Activated naive CD4-positive, alpha-beta T cell treated with anti-CD3 and anti-CD28 coated beads, Interleukin-2, amount 10 ng/mL, durations not matched to agents 7 days and 5 days (primary cell): ENCODE data around the gene AFF3.

ENCODE experiments used
- CTCF ChIA-PET: fragments of 350-600 bp; sonication (Branson Sonifier 250); formaldehyde crosslinking; loops from one replicate; lab custom pipeline; 2021; ENCODE audit warnings: antibody characterized with exemption; lab: Charles Lee
- DNase-seq: peaks from one replicate; pipeline ENCODE4 v3.0.0-alpha.2; 2020
- H3K27ac Mint-ChIP-seq: one replicate; pipeline ENCODE4 v1.8.0; 2021; ENCODE audit warnings: mild to moderate bottlenecking, moderate library complexity, mixed read lengths
- H3K27me3 Mint-ChIP-seq: one replicate; pipeline ENCODE4 v1.8.0; 2021; ENCODE audit warnings: mild to moderate bottlenecking, mixed read lengths
- H3K36me3 Mint-ChIP-seq: one replicate; pipeline ENCODE4 v1.8.0; 2021; ENCODE audit warnings: mixed read lengths
- H3K4me1 Mint-ChIP-seq: one replicate; pipeline ENCODE4 v1.8.0; 2021; ENCODE audit warnings: mixed read lengths
- H3K4me3 Mint-ChIP-seq: one replicate; pipeline ENCODE4 v1.8.0; 2021; ENCODE audit warnings: mild to moderate bottlenecking, moderate library complexity, mixed read lengths
- H3K9me3 Mint-ChIP-seq: one replicate; pipeline ENCODE4 v1.8.0; 2021; ENCODE audit warnings: mixed read lengths

Gene AFF3

DNA sequence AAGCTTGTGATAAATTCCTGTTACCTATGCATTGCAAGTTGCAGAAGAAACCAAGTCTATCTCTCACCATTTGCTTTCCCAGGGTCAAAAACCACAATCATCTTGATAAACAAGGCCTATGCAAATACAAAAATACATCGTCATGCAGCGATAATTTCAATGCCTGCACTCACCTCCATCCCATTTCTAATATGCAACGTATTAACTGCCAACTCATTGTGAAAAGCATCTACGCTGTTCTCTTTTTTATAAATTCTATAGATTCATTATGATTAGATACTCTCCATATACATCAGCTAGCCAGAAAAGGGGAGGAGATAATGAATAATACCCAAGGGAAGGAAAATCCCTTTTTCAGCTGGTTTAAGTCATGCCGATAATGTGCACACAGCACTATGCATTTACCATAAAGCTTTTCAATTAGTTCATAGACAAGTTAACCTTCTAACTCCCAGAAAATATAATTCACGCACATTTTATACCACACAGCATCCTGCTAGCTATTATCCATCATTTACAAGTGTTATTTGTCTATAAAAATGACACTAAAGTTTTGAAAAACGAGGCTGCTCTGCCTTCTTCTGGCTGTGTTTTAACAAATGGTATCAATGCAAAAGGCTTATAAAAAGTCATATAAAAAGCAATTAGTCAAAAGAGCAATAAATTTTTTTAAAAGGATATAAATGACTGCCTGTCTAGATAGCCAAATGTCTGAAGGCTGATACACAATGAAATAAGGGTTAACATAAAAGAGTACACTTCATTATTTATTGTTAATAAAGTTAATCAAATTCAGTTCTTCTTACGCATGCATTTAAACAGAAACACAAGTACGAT is 77.6 kb downstream of the AFF3 start:
- no peak overlapping the region for H3K4me3 Mint-ChIP-seq
- peaks cover 7% of the 10 kb centered on the region for H3K36me3 Mint-ChIP-seq
- CTCF ChIA-PET, result no interaction called here
- peaks cover 15% of the 10 kb centered on the region for H3K4me1 Mint-ChIP-seq
- peaks cover 6% of the 10 kb centered on the region for H3K27me3 Mint-ChIP-seq
- H3K27ac Mint-ChIP-seq, result no peak overlapping the region
- DNase-seq, result no peak
- H3K9me3 Mint-ChIP-seq, result peaks cover 3% of the 10 kb centered on the region

DNA sequence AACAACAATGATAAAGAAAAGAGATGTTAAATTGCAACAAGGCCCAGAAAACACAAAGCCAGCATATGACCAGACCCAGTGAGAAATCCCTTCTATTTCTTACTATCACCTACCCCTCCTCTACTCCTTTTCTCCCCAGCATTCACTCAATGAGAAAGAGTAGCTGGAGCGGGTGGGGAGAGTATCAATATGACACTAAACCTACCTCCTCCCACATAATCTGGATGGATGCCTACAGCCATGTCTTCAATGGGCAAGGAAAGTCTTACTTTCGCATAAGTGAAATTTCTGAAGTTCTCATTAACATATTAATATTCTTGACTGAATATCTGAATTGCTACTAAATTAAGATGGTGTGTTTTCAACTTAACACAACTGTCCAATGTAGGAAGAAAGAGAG is 78.2 kb downstream of the AFF3 start:
- no peak overlapping the region for H3K27ac Mint-ChIP-seq
- peaks cover 22% of the 10 kb centered on the region for H3K4me1 Mint-ChIP-seq
- H3K27me3 Mint-ChIP-seq, result peaks cover 6% of the 10 kb centered on the region
- peaks cover 3% of the 10 kb centered on the region for H3K9me3 Mint-ChIP-seq
- no peak for DNase-seq
- CTCF ChIA-PET, result no interaction called here
- no peak overlapping the region for H3K4me3 Mint-ChIP-seq
- peaks cover 7% of the 10 kb centered on the region for H3K36me3 Mint-ChIP-seq

DNA sequence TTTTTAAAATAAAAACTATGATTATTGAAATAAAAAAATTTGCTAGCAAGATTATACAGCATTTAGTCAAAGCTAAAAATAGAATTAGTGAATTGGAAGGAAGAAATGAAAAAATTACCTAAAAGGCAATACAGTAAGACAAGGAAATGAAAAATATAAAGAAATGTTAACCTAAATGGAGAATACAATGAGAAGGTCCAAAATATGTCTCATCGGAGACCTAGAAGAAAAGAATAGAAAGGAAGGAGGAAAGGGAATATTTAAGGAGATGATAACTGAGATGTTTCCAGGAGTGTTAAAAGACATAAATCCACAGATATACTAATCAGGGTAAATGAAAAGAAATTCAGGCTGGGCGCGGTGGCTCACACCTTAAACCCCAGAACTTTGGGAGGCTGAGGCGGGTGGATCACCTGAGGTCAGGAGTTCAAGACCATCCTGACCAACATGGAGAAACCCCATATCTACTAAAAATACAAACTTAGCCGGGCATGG is 78.9 kb downstream of the AFF3 start:
- peaks cover 6% of the 10 kb centered on the region for H3K27me3 Mint-ChIP-seq
- H3K27ac Mint-ChIP-seq, result no peak overlapping the region
- no peak for DNase-seq
- peaks cover 3% of the 10 kb centered on the region for H3K9me3 Mint-ChIP-seq
- H3K4me1 Mint-ChIP-seq, result peaks cover 22% of the 10 kb centered on the region
- H3K4me3 Mint-ChIP-seq, result no peak overlapping the region
- CTCF ChIA-PET, result no interaction called here
- H3K36me3 Mint-ChIP-seq, result peaks cover 7% of the 10 kb centered on the region

DNA sequence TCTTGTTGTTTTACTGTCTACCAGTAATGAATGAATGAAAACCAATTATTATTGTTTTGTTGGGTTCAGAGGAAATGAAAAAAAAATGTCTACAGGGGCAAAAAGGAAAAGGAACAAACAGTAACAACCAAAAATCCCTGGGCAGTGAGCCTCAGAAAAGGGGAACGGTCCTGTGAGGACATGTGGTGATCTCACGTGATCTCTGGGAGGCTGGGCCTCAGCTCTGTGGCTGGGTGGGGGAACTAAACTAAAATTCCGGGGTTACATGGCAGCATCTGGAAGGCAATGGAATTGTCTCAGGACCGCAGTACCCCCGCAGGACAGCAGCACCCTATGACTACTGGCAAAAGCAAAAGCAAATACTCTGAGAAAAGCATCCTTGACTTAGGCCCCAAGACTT is 80.1 kb downstream of the AFF3 start:
- H3K9me3 Mint-ChIP-seq, result peaks cover 3% of the 10 kb centered on the region
- no peak overlapping the region for H3K27ac Mint-ChIP-seq
- no peak for DNase-seq
- no peak overlapping the region for H3K4me3 Mint-ChIP-seq
- CTCF ChIA-PET, result no interaction called here
- peaks cover 7% of the 10 kb centered on the region for H3K36me3 Mint-ChIP-seq
- peaks cover 22% of the 10 kb centered on the region for H3K4me1 Mint-ChIP-seq
- peaks cover 6% of the 10 kb centered on the region for H3K27me3 Mint-ChIP-seq

DNA sequence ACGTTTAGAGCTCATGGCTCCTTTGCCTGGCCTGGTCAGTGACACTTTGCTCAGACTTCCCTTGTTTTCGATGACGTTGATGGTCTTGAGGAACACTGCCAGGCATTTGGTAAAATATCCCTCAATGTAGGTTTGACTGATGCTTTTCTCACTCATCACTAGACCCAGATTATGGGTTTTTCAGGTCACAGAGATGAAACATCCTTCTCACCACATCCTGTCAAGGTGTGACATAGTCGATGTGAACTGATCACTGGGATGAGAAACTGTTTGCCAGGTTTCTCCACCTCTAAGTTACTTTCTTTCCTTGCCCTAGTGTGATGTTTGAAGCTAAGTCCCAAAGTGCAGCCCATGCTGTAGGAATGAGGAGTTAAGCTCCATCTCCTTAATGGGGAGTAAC is 81.5 kb downstream of the AFF3 start:
- Mint-ChIP-seq H3K9me3 (peaks cover 3% of the 10 kb centered on the region), H3K4me1 (peaks cover 22% of the 10 kb centered on the region), H3K27me3 (peaks cover 6% of the 10 kb centered on the region), H3K27ac (peak overlapping the region; percentile 71), H3K4me3 (no peak overlapping the region), H3K36me3 (peaks cover 7% of the 10 kb centered on the region)
- CTCF ChIA-PET, result no interaction called here
- peak; percentile 21 for DNase-seq

DNA sequence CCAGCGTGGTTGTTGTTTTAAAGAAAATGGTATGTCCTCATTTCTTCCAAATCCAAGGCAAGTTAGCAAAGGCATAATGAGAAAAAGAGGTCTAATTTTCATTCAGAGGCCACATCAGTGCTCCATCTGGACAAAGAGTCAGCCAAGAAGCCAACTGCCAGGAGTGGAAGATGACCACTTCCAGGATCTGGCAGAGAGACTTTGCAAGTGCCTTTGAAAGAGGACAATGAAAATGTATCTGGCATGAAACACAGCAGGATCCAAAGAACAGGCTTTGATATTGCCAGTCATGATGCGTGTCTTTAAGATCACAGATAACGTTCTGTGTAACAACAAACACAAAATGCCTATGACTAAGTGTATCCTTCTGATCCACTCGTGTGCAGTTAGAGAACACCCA is 82.8 kb downstream of the AFF3 start:
- no peak for DNase-seq
- CTCF ChIA-PET, result interaction anchor here (0.6 kb wide), 1 partner anchor 494 kb away, joined by 3 read pairs; no protein-coding TSS in a partner anchor
- peaks cover 3% of the 10 kb centered on the region for H3K9me3 Mint-ChIP-seq
- H3K4me1 Mint-ChIP-seq, result peaks cover 22% of the 10 kb centered on the region
- H3K27ac Mint-ChIP-seq, result no peak overlapping the region
- H3K27me3 Mint-ChIP-seq, result peaks cover 6% of the 10 kb centered on the region
- no peak overlapping the region for H3K4me3 Mint-ChIP-seq
- peaks cover 7% of the 10 kb centered on the region for H3K36me3 Mint-ChIP-seq

DNA sequence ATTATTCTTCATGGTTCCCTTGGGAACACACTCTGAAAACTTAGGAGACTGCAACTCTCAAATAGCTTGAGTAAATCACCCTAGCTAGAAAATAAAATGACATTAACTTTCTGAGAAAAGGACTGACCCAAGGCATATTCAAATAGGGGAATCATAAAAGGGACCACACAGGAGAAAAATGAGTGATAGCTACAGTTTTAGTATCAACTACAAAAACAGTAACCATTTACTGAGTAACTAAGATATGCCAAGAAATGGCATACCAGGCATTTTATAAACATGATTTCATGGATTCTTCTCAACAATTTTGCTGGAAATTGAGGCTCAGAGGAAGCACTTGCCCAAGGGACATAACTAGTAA is 84.5 kb downstream of the AFF3 start:
- Mint-ChIP-seq H3K27ac (no peak overlapping the region), H3K9me3 (no peaks in the 10 kb centered on the region), H3K36me3 (peaks cover 7% of the 10 kb centered on the region), H3K4me3 (no peak overlapping the region), H3K27me3 (no peaks in the 10 kb centered on the region), H3K4me1 (peaks cover 22% of the 10 kb centered on the region)
- no peak for DNase-seq
- CTCF ChIA-PET, result no interaction called here

DNA sequence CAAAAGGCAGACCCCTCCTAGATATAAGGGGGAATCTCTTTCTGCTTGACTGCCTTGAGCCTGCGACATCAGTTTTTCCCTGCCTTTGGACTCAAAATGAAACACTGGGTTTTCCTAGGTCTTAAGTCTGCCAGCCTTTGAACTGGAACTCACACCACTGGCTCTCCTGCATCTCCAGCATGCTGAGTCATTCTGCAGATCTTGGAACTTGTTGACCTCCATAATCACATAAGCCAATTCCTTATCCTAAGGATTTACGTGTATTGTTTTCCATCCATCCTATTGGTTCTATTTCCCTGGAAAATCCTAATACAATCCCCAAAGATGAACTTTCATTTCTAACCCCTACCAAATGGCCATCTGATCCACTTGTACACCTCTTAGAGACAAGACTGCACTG is 88.0 kb downstream of the AFF3 start:
- Mint-ChIP-seq H3K36me3 (no peaks in the 10 kb centered on the region), H3K27ac (no peak overlapping the region), H3K4me3 (no peak overlapping the region), H3K27me3 (no peaks in the 10 kb centered on the region), H3K4me1 (peaks cover 3% of the 10 kb centered on the region), H3K9me3 (no peaks in the 10 kb centered on the region)
- CTCF ChIA-PET, result no interaction called here
- no peak for DNase-seq

DNA sequence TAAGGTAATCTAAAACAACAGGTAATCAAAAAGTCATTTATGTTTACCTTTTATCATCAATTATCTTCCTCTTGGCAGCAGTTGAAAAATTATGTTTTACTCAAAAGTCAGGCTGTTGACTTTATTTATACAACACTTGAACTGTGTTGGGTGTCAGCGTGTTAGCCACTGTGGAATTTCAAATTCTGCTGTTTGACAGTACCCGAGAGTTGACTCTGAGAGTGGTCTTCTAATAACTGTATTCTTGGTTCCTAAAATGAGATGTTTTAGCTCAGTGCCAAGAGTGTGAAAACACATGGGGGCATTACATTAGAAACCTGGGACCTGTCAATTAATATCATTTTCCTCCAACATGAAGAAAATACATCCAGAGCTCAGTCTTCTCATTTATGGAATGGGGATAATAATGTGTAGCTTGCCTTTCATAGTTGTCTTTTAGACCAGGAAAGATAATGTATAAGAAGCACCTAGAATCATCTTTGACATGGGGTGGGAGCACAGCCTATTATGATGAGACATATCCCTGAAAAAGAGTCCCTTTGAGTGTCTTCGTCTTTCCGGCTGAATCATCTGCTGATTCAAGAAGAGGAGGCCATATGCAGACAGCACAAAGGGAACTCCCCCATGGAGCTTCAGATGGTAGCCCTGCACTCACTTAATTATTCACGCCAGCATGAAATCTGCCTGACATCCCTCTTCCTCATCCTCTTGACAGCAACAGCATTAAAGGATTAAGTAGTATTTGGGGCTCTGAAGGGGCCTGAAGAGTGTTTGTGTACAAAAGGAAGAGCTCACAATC is 89.1 kb downstream of the AFF3 start:
- DNase-seq, result no peak
- no peaks in the 10 kb centered on the region for H3K36me3 Mint-ChIP-seq
- H3K4me1 Mint-ChIP-seq, result no peaks in the 10 kb centered on the region
- no peak overlapping the region for H3K4me3 Mint-ChIP-seq
- H3K27me3 Mint-ChIP-seq, result no peaks in the 10 kb centered on the region
- H3K27ac Mint-ChIP-seq, result no peak overlapping the region
- no peaks in the 10 kb centered on the region for H3K9me3 Mint-ChIP-seq
- CTCF ChIA-PET, result no interaction called here

DNA sequence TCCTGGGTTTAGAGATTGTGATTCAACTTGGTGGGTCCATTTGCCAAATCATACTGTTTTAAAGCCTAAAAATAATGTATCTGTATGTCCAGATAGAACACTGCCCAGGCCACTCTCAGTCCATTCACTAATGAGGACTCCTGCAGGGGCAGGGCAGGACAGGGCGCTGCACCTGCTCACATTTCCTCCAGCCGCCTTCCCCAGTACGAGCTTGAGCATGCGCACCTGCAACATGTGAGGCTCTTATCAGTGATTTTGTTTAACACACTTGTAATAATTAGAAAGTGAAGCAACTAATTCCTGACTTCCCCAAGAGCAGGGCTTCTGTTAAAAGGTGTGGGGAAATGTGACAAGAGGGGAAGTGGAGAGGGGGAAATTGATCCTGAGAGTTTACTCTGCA is 89.7 kb downstream of the AFF3 start:
- no peak for DNase-seq
- H3K36me3 Mint-ChIP-seq, result no peaks in the 10 kb centered on the region
- no peaks in the 10 kb centered on the region for H3K4me1 Mint-ChIP-seq
- no peak overlapping the region for H3K4me3 Mint-ChIP-seq
- H3K9me3 Mint-ChIP-seq, result no peaks in the 10 kb centered on the region
- H3K27ac Mint-ChIP-seq, result no peak overlapping the region
- CTCF ChIA-PET, result no interaction called here
- H3K27me3 Mint-ChIP-seq, result no peaks in the 10 kb centered on the region

DNA sequence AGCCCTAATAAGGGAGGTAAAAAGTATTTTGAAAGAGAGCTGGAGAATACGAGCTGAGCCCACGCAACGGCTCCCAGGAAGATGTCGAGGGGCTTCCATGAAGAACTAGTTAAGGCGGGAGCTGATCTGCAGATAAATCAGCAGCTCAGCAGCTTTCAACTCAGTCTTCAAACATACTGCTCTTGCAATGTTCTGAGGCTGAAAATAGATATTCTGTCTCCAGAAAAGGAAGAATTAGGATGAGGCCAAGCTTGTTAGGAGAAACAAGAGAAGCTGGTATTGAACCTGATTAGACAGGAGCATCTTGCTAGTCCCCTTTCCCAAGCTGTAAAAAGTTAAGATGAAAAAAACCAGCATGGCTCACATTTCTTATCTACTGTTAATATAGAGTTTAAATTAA is 91.1 kb downstream of the AFF3 start:
- CTCF ChIA-PET, result no interaction called here
- no peaks in the 10 kb centered on the region for H3K27me3 Mint-ChIP-seq
- H3K4me3 Mint-ChIP-seq, result no peak overlapping the region
- H3K36me3 Mint-ChIP-seq, result no peaks in the 10 kb centered on the region
- H3K27ac Mint-ChIP-seq, result no peak overlapping the region
- no peaks in the 10 kb centered on the region for H3K9me3 Mint-ChIP-seq
- DNase-seq, result no peak
- no peaks in the 10 kb centered on the region for H3K4me1 Mint-ChIP-seq

DNA sequence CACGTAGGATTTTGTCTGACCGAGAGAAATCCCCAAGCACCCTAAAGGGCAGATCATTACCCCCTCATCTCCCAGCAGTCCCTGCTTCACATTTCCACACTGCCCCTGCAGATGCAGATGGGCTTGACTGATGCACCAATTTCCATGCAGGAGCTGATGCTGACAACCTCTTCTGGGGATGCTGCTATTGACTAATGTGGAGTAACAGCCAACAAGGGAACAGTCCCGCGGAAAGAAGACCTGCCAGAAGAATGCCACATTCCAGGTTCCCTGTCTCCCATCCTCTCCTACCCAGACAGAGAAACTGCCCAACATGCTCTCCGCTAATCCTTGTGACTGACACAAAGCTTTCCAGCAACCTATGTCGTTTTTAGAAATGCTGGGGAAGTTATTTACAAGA is 91.7 kb downstream of the AFF3 start:
- Mint-ChIP-seq H3K27me3 (no peaks in the 10 kb centered on the region), H3K9me3 (no peaks in the 10 kb centered on the region), H3K27ac (no peak overlapping the region), H3K36me3 (no peaks in the 10 kb centered on the region), H3K4me1 (no peaks in the 10 kb centered on the region), H3K4me3 (no peak overlapping the region)
- CTCF ChIA-PET, result no interaction called here
- no peak for DNase-seq

DNA sequence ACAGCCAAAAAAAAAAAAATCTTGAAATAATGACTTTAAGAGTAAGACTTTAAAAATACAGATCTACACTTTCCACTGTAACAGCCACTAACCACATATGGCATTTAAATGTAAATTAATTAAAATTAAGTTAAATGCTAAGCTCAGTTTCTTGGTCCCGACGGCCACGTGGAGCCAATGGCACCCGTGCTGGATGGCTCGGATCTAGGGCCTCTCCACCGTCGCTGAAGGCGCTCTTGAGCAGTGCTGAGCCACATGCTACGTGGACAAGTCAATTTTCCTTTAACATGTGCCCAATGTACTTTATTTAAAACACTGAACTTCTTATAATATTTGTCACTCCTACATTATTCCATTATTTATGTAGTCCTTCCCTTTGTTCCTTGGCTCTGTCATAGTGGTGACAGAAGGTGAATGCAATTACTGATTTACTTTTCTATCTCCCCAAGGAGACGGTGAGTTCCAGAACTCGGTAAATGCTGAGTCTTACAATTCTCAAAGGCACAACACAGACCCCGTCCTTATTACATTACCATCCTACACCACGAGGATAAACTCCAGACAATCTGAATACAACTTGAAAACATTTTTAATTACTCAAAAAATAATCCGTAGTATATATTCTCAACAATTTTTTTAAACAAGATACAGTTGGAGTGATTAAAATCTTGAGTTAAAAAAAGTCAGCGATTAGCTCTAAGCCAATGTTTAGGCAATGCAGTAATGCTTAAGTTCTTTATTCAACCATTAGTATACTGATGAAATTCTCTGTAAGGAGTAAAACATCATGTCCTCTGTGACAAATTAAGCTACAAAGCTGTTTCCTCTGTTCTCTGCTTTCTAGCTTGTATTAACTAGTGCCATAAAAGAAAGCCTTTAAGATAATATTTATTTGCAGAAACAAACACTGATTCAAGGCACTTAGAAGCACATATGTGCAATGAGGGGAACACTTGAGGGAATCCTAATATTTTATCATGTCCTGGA is 95.1 kb downstream of the AFF3 start:
- no peaks in the 10 kb centered on the region for H3K4me1 Mint-ChIP-seq
- no peak for DNase-seq
- no peak overlapping the region for H3K4me3 Mint-ChIP-seq
- H3K27ac Mint-ChIP-seq, result no peak overlapping the region
- no peaks in the 10 kb centered on the region for H3K27me3 Mint-ChIP-seq
- H3K36me3 Mint-ChIP-seq, result no peaks in the 10 kb centered on the region
- CTCF ChIA-PET, result interaction anchor here (0.7 kb wide), 1 partner anchor 186 kb away, joined by 3 read pairs; no protein-coding TSS in a partner anchor
- no peaks in the 10 kb centered on the region for H3K9me3 Mint-ChIP-seq

DNA sequence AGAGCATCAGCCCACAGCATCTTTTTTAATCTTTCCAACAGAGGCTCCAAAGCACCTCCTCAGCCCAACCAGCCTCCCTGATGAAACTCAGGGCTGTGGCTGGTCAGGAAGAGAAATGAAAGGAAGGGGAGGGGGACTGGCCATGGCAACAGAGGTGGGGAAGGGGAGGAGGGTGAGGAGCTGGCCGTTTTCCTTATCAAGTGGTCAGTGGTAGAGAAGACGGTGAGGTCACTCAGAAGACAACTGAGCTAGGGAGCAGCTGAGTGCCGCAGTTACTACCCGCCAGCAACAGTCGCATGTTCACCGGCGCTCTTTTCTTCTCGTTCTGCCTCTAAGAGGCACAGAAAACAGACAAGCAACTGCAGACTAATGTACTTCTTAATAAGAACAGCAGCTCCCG is 97.4 kb downstream of the AFF3 start:
- no peak for DNase-seq
- H3K27ac Mint-ChIP-seq, result no peak overlapping the region
- no peaks in the 10 kb centered on the region for H3K27me3 Mint-ChIP-seq
- H3K4me3 Mint-ChIP-seq, result no peak overlapping the region
- no peaks in the 10 kb centered on the region for H3K4me1 Mint-ChIP-seq
- CTCF ChIA-PET, result no interaction called here
- H3K36me3 Mint-ChIP-seq, result no peaks in the 10 kb centered on the region
- H3K9me3 Mint-ChIP-seq, result no peaks in the 10 kb centered on the region
